IMR-90 (cell line): ENCODE results near the gene CDHR4. TPM values are rescaled to one million over a fixed set of nuclear protein-coding genes. Genes with fewer than 3 reads are reported as not detected.

Source experiments
- ATAC-seq: fragments of 200-7000 bp; cut with Tn5 transposase; 2 replicates; pipeline ENCODE4 v1.9.1; 2020; ENCODE audit warnings: low read depth, mild to moderate bottlenecking, moderate library complexity
- Bru-seq: library from RNA; stranded (reverse); fragments of 400-500 nt; gene quantifications from one replicate; lab custom pipeline; 2021; lab: Mats Ljungman, UMichigan
- BruChase-seq, 2 experiments: library from RNA; stranded (reverse); fragments of 400-500 nt; gene quantifications; one replicate each; lab custom pipeline; 2021; lab: Mats Ljungman, UMichigan
- BruUV-seq: library from RNA; stranded (reverse); fragments of 400-500 nt; replicated peaks from 2 replicates; lab custom pipeline; 2021; lab: Mats Ljungman, UMichigan
- CTCF ChIA-PET: fragments of 300-600 bp; formaldehyde crosslinking; extraction: SDS; loops from one replicate; lab custom pipeline; 2021; ENCODE audit warnings: antibody characterized with exemption; lab: Yijun Ruan, JAX
- POLR2A ChIA-PET: fragments of 300-600 bp; sonication (Branson Sonifier 250); formaldehyde crosslinking; loops from one replicate; lab custom pipeline; 2022; ENCODE audit warnings: antibody characterized with exemption; ENCODE audit not compliant: unreplicated experiment; lab: Charles Lee
- DNase-seq: peaks from one replicate; pipeline ENCODE4 v3.0.0; 2013
- H2AFZ ChIP-seq: replicated peaks from 2 replicates; pipeline ENCODE3; 2013; ENCODE audit warnings: low read length, mild to moderate bottlenecking; ENCODE audit not compliant: poor library complexity
- H2AK5ac ChIP-seq: 2 replicates; pipeline ENCODE4 v1.6.1; 2013; ENCODE audit warnings: low read depth, low read length, inconsistent platforms
- H2AK9ac ChIP-seq: replicated peaks from 2 replicates; pipeline ENCODE3; 2013; ENCODE audit warnings: mild to moderate bottlenecking, low read depth, low read length, moderate library complexity; ENCODE audit not compliant: poor library complexity
- H2BK120ac ChIP-seq: 2 replicates; pipeline ENCODE4 v1.6.1; 2013; ENCODE audit warnings: low read depth, low read length, inconsistent platforms
- H2BK15ac ChIP-seq: 3 replicates; pipeline ENCODE4 v1.6.1; 2013; ENCODE audit warnings: low read depth, low read length, inconsistent platforms
- H2BK20ac ChIP-seq: 2 replicates; pipeline ENCODE4 v1.6.1; 2013; ENCODE audit warnings: low read depth, mild to moderate bottlenecking, inconsistent platforms, low read length, moderate library complexity
- H2BK5ac ChIP-seq: 2 replicates; pipeline ENCODE4 v1.6.1; 2013; ENCODE audit warnings: mild to moderate bottlenecking, low read depth, low read length, inconsistent platforms; ENCODE audit not compliant: poor library complexity, severe bottlenecking
- H3K14ac ChIP-seq: replicated peaks from 2 replicates; pipeline ENCODE4 v1.6.1; 2013; ENCODE audit warnings: low read depth, low read length, inconsistent platforms
- H3K18ac ChIP-seq: 2 replicates; pipeline ENCODE4 v1.6.1; 2013; ENCODE audit warnings: low read depth, low read length, control low read depth
- H3K23ac ChIP-seq: 2 replicates; pipeline ENCODE4 v1.6.1; 2013; ENCODE audit warnings: low read depth, low read length, inconsistent platforms
- H3K27ac ChIP-seq: 2 replicates; pipeline ENCODE4 v1.5.1; 2013; ENCODE audit warnings: mild to moderate bottlenecking, control low read depth, low read length; ENCODE audit not compliant: insufficient read depth
- H3K27me3 ChIP-seq: 2 replicates; pipeline ENCODE4 v1.6.1; 2013; ENCODE audit warnings: low read length; ENCODE audit not compliant: control insufficient read depth, insufficient read depth
- H3K36me3 ChIP-seq: 2 replicates; pipeline ENCODE4 v1.6.1; 2013; ENCODE audit warnings: low read length, mixed read lengths; ENCODE audit not compliant: control insufficient read depth, insufficient read depth
- H3K4ac ChIP-seq: 2 replicates; pipeline ENCODE4 v1.6.1; 2013; ENCODE audit warnings: low read depth, low read length, inconsistent platforms
- H3K4me1 ChIP-seq: 2 replicates; pipeline ENCODE4 v1.6.1; 2013; ENCODE audit warnings: low read length, mixed read lengths; ENCODE audit not compliant: control insufficient read depth, insufficient read depth
- H3K4me2 ChIP-seq: 2 replicates; pipeline ENCODE4 v1.6.1; 2013; ENCODE audit warnings: low read depth, mild to moderate bottlenecking, control low read depth, low read length, moderate library complexity
- H3K4me3 ChIP-seq: 2 replicates; pipeline ENCODE4 v1.5.1; 2013; ENCODE audit warnings: low read depth, mild to moderate bottlenecking, control low read depth, low read length, moderate library complexity; ENCODE audit not compliant: insufficient read depth
- H3K56ac ChIP-seq: 2 replicates; pipeline ENCODE4 v1.6.1; 2013; ENCODE audit warnings: low read length, inconsistent platforms; ENCODE audit not compliant: insufficient read depth; ENCODE audit errors: extremely low read depth
- H3K79me1 ChIP-seq, 2 experiments: 2 replicates each; pipeline ENCODE4 v1.6.1; 2013; ENCODE audit warnings: low read length in 2 of 2, inconsistent platforms in 1 of 2, low read depth in 1 of 2
- H3K9ac ChIP-seq: 2 replicates; pipeline ENCODE4 v1.6.1; 2013; ENCODE audit warnings: low read depth, low read length, control low read depth
- H3K9me1 ChIP-seq: 2 replicates; pipeline ENCODE4 v1.6.1; 2013; ENCODE audit warnings: low read length, inconsistent platforms; ENCODE audit not compliant: insufficient read depth
- H3K9me3 ChIP-seq: 2 replicates; pipeline ENCODE4 v1.6.1; 2013; ENCODE audit warnings: low read length; ENCODE audit not compliant: control insufficient read depth, insufficient read depth
- H4K20me1 ChIP-seq: 2 replicates; pipeline ENCODE4 v1.6.1; 2013; ENCODE audit warnings: low read length, inconsistent platforms; ENCODE audit not compliant: insufficient read depth
- H4K5ac ChIP-seq: 2 replicates; pipeline ENCODE4 v1.6.1; 2013; ENCODE audit warnings: mild to moderate bottlenecking, low read depth, low read length, control low read depth
- H4K8ac ChIP-seq, 2 experiments: 2 replicates each; pipeline ENCODE4 v1.6.1; 2013; ENCODE audit warnings: low read depth in 2 of 2, low read length in 2 of 2, control low read depth in 1 of 2, inconsistent platforms in 1 of 2
- H4K91ac ChIP-seq: 2 replicates; pipeline ENCODE4 v1.6.1; 2013; ENCODE audit warnings: low read depth, low read length, inconsistent platforms; ENCODE audit not compliant: insufficient read depth
- CEBPB ChIP-seq: IDR thresholded peaks from 2 replicates; pipeline ENCODE4 v1.6.1; 2012; ENCODE audit warnings: low read depth, low read length, improper control_type of control experiment
- FOS ChIP-seq: fragments of 150-350 bp; IDR thresholded peaks from 2 replicates; pipeline ENCODE4 v1.6.1; 2016; ENCODE audit warnings: low read depth, low read length
- NFE2L2 ChIP-seq: fragments of 150-350 bp; IDR thresholded peaks from 2 replicates; pipeline ENCODE4 v1.6.1; 2016; ENCODE audit warnings: low read depth, mild to moderate bottlenecking, low read length
- RAD21 ChIP-seq: IDR thresholded peaks from 2 replicates; pipeline ENCODE4 v1.6.1; 2012; ENCODE audit warnings: low read length, improper control_type of control experiment
- RFX5 ChIP-seq: IDR thresholded peaks from 2 replicates; pipeline ENCODE4 v1.8.0; 2012; ENCODE audit warnings: low read depth, mild to moderate bottlenecking, low read length, moderate library complexity
- WGBS, 2 experiments: methylation state at CpG; one replicate each; pipeline versions ENCODE4 v1.1.5 to v1.1.7; 2013; ENCODE audit warnings: missing lambda C conversion rate in 2 of 2; ENCODE audit not compliant: insufficient read length in 1 of 2; ENCODE audit errors: extremely low coverage in 2 of 2; 5-methylcytosine and 5-hydroxymethylcytosine counted together
- dilution Hi-C: fragments of 300-500 bp; cut with HindIII; formaldehyde crosslinking; loops from one replicate; pipeline ENCODE4 v1.14.3; 2018; ENCODE audit warnings: low sequenced_read_pairs; ENCODE audit not compliant: unreplicated experiment
- in situ Hi-C: fragments of 300-500 bp; cut with MboI; formaldehyde crosslinking; loops from 3 replicates; pipeline ENCODE4 v1.14.3; 2019; ENCODE audit warnings: low sequenced_read_pairs, inconsistent platforms, mixed read lengths
- intact Hi-C: fragments of 100-400 bp; cut with micrococcal nuclease; formaldehyde crosslinking; loops from 2 replicates; pipeline ENCODE4 v1.10.0; 2022
- long read RNA-seq: library from polyadenylated mRNA; unstranded; transcript quantifications from one replicate; pipeline ENCODE4 v2.0.0, GENCODE V29; 2021; ENCODE audit not compliant: unreplicated experiment
- polyA plus RNA-seq, 3 experiments: library from polyadenylated mRNA; depleted of rRNA; stranded (reverse); fragments of >200 nt; gene quantifications; 2 replicates each; pipeline ENCODE4 v1.2.3, GENCODE V29; 2012; ENCODE audit warnings: low replicate concordance in 1 of 3
- total RNA-seq: library from RNA; depleted of rRNA; stranded (reverse); fragments of >200 nt; gene quantifications from 2 replicates; pipeline ENCODE4 v1.2.3, GENCODE V29; 2012; rRNA removed

Gene CDHR4
- total RNA-seq (not detected in 2 replicates), polyA plus RNA-seq (2012; rRNA removed) (0.07 TPM in 1 of 2 replicates, not detected in the other), Bru-seq, nascent RNA (percentile 12 among the genes with signal in this experiment), BruChase-seq, experiment 1, labeled RNA remaining after a 6-hour chase (percentile 25 among the genes with signal in this experiment), BruChase-seq, experiment 2, labeled RNA remaining after a 2-hour chase (percentile 21 among the genes with signal in this experiment)
- polyA plus RNA-seq (2012; cell fraction: cytosol; rRNA removed), result 0.03 TPM in 1 of 2 replicates, not detected in the other
- 0.76 and 2.0 TPM in 2 replicates for polyA plus RNA-seq (2012; cell fraction: nucleus; rRNA removed; ENCODE audit: low replicate concordance)
- long read RNA-seq, result 0 reads

GRCh38 chr3:49799761-49800160 lies at the start of gene CDHR4:
CDHR4 (minus strand) TSS chr3:49799873; CDS start chr3:49799812, 61 bp downstream.
- H2BK120ac ChIP-seq, result no peak within 1 kb of the TSS
- no peak within 1 kb of the TSS for H4K91ac ChIP-seq
- H3K9me3 ChIP-seq, result no peaks in the 10 kb centered on the region
- H3K79me1 ChIP-seq, result peaks cover 0 to 7% of the 10 kb centered on the region in 2 experiments; a peak in 1 of 4 replicates
- 0 out of 2 replicates have a peak within 1 kb of the TSS, but pooled peaks have one; percentile 18 for H2AK5ac ChIP-seq
- in situ Hi-C loops (no loop called here), dilution Hi-C loops (no loop called here), intact Hi-C loops (loop anchor here (5.0 kb wide), 1 partner anchor 293 kb away; no protein-coding TSS in a partner anchor)
- H3K56ac ChIP-seq, result no peak within 1 kb of the TSS
- H3K27ac ChIP-seq, result no peak within 1 kb of the TSS
- no peak within 1 kb of the TSS for H4K5ac ChIP-seq
- H2AK9ac ChIP-seq, result peak within 1 kb of the TSS; percentile 63
- no peak within 1 kb of the TSS for H3K4me2 ChIP-seq
- peaks cover 11% of the 10 kb centered on the region for H3K4me1 ChIP-seq
- peaks cover 5% of the 10 kb centered on the region; the same call in 1 of the 2 replicates for H3K27me3 ChIP-seq
- H2AFZ ChIP-seq, result peak within 1 kb of the TSS; percentile 64
- WGBS, 2 experiments, result 83% methylated on average over 1 of the region's 4 CpGs; no CpG with 5 or more reads in 1 of the 2 experiments
- H3K9me1 ChIP-seq, result peaks cover 4% of the 10 kb centered on the region; the same call in 1 of the 2 replicates
- H3K4ac ChIP-seq, result peak within 1 kb of the TSS; percentile 1; the same call in 1 of the 2 replicates
- peak; percentile 65; the same call in 1 of the 2 replicates for TF ChIP-seq CEBPB
- no peak for TF ChIP-seq RAD21
- no peak for TF ChIP-seq RFX5
- no peak for TF ChIP-seq NFE2L2
- TF ChIP-seq FOS, result peak; percentile 35; the same call in 1 of the 2 replicates
- no peak within 1 kb of the TSS for H2BK15ac ChIP-seq
- H4K20me1 ChIP-seq, result no peaks in the 10 kb centered on the region
- CTCF ChIA-PET, result interaction anchor here (1.3 kb wide), 1 partner anchor 30 kb away, joined by 3 read pairs; no protein-coding TSS in a partner anchor
- H3K36me3 ChIP-seq, result no peaks in the 10 kb centered on the region; the same call in 1 of the 2 replicates
- ATAC-seq, result peak; percentile 16; the same call in 1 of the 2 replicates
- POLR2A ChIA-PET, result no interaction called here
- no peak within 1 kb of the TSS for H3K9ac ChIP-seq
- DNase-seq, result peak; percentile 72
- no peak within 1 kb of the TSS for H2BK20ac ChIP-seq
- H2BK5ac ChIP-seq, result no peak within 1 kb of the TSS
- no peak within 1 kb of the TSS for H3K14ac ChIP-seq
- no peak within 1 kb of the TSS; a peak in 1 of 4 replicates for H4K8ac ChIP-seq
- BruUV-seq, result no TSS peak
- H3K4me3 ChIP-seq, result no peak within 1 kb of the TSS
- no peak within 1 kb of the TSS for H3K18ac ChIP-seq
- H3K23ac ChIP-seq, result no peak within 1 kb of the TSS
